ENCODE data around the gene POLR3A.

POLR3A gene

DNA sequence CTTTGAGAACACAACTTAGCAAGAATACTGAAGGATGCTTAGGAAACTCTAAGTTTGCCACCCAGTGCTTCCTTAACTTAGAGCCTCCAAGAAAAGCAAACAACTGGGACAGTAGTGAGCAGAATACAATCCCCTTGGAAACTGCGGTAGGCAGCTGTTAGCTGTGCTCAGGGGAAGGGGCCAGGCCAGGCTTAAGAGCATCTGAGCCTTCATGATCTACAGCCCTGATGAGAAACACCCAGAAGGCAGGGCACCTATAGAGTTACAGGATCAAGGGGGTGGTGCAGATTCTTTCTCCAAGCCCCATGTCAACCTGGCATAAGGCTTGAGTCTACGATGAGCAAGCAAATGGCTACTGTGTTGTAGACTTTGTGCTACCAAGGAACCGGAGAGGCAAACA is 51.4 kb downstream of the POLR3A start:
- no peak for DNase-seq (ENCODE audit: low spot score)

GRCh38 chr10:77977016-77977415 is 52.3 kb downstream of the POLR3A start:
- DNase-seq (ENCODE audit: low spot score), result no peak

DNA sequence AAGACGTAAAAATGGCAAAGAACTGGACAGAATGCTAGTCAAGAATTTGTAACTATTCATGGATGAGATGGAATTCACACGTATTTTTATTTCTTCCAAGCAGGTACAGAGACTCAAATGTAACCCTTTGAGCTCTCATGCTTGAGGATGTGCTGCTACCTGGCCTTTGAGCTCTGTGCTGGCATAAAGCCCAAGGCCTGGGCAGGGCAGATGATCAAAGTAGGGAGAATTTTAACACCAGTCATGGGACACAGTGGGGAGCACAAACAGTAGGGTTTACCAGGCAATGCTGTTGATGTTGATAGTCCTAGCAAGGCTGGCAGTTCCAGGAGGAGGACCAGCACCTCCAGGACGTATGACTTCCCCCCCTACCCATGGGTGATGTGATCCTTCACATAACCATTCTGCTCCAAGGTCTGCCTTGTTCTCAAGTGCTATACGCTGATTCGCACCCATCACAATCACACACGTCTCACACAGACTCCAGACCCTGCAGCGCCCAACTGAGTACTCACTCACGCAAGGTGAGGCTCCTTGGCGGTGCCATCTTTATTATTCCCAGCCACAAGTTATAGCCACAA is 54.1 kb downstream of the POLR3A start:
- no peak for DNase-seq (ENCODE audit: low spot score)

GRCh38 chr10:77974396-77975074 is 54.8 kb downstream of the POLR3A start:
- DNase-seq (ENCODE audit: low spot score), result peak; percentile 45

- DNase-seq (ENCODE audit: low spot score), result no peak
Observed at GRCh38 chr10:77973276-77973675, 56.0 kb downstream of the POLR3A start.

DNA sequence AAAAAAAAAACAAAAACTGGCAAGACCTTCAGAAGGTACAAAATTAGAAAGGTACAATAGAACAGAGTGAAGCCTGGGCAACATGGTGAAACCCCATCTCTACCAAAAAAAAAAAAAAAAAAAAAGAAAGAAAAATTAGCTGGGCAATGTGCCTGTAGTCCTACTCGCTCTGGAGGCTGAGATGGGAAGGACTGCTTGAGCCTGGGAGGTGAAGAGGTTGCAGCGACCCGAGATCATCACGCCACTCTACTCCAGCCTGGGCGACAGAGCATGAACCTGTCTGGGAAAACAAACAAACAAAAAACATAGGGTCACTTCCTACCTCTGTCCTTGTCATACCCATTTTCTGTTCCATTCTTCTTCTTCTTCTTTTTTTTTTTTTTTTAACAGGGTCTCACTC is 57.2 kb downstream of the POLR3A start:
- DNase-seq (ENCODE audit: low spot score), result no peak

- no peak for DNase-seq (ENCODE audit: low spot score)
Observed at GRCh38 chr10:77971804-77972144, 57.5 kb downstream of the POLR3A start.

DNA sequence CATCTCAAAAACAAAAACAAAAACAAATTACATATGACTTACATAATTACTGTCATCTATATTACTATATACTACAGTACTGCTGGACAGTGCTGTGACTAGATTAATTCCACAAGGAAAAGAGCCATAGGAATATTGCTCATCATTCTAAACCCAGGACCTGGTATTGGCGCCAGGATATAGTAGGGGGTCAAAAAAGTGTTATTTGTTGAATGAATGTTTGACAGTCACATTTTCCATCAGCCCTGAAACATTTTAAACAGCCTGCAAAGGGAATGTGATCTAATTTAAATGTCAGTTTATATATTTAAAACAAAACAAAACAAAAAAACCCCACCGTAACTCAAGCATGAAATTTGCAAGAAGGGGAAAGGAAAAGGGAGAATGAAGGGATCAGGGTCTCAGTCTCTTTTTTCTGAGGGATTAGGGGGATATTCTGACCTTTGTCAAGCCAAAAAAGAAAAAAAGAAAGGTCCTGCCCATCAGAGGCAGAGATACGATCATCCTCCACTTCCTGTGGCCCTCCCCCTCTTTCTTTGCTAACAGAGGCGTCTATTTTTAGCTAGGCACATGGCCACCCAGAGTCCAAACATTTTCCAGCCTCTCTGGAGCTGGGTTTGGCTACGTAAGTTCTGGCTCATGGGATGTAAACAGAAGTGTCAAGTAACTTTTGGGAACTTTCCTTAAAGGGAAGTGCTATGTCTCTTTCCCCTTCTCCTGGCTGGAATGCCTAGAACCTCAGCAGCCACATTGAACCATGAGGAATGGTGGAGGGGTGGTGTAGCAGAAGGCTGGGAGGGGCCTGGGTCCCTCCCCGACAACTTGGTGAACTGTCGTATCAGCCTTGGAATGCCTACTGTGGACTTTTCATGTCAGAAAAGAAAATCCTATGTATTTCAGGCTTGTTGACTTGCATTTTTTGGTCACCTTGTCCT is 58.2 kb downstream of the POLR3A start:
- DNase-seq (ENCODE audit: low spot score), result peak; percentile 87

DNA sequence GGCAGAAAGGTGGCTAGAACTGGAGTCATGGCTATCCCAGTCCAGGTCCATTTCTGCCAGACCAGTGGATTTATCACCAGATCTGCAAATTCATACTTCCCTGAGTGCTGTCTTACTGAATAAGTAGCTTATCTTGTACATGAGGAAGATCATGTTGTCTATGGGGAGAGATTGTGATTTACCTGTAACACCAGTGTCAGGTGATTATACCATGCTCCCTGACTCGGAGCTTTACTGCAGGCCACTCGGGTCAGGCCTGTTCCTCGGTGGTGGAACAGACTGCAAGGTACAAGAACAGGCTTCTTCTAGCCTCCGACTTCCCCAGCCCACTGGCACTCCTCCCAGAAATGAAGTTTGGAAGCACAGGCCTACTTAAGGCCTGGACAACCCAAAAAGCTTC is 60.2 kb downstream of the POLR3A start:
- DNase-seq (ENCODE audit: low spot score), result no peak

- DNase-seq (ENCODE audit: low spot score), result no peak
Observed at GRCh38 chr10:77967611-77968022, 61.7 kb downstream of the POLR3A start.

- peak; percentile 36 for DNase-seq (ENCODE audit: low spot score)
Observed at GRCh38 chr10:77965294-77965693, 64.0 kb downstream of the POLR3A start.

- DNase-seq (ENCODE audit: low spot score), result no peak
Observed at GRCh38 chr10:77964811-77965210, 64.5 kb downstream of the POLR3A start.

DNA sequence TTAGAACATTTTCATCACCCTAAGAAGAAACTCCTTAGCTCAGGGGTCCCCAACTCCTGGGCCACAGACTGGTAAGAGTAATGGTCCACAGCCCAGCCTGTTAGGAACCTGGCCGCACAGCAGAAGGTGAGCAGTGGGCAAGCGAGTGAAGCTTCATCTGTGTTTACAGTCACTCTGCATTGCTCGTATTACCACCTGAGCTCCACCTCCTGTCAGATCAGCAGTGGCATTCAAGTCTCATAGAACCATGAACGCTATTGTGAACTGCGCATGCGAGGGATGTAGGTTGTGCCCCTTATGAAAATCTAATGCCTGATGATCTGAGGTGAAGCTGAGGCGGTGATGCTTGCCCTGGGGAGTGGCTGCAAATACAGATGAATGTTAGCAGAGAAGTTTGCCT is 65.4 kb downstream of the POLR3A start:
- no peak for DNase-seq (ENCODE audit: low spot score)

GRCh38 chr10:77962350-77963146 is 66.8 kb downstream of the POLR3A start:
- DNase-seq (ENCODE audit: low spot score), result no peak

DNA sequence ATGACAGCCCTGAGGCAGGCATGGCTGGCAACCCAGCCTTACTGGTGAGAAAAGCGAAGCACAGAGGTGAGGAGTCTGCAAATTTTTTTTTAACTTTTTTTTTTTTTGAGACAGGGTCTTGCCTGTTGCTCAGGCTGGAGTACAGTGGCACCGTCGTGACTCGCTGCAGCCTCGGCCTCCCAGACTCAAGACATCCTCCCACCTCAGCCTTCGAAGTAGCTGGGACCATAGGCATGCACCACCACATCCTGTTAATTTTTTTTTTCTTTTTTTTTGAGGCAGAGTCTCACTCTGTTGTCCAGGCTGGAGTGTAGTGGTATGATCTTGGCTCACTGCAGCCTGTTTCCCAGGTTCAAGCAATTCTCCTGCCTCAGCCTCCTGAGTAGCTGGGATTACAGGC is 67.6 kb downstream of the POLR3A start:
- no peak for DNase-seq (ENCODE audit: low spot score)

DNA sequence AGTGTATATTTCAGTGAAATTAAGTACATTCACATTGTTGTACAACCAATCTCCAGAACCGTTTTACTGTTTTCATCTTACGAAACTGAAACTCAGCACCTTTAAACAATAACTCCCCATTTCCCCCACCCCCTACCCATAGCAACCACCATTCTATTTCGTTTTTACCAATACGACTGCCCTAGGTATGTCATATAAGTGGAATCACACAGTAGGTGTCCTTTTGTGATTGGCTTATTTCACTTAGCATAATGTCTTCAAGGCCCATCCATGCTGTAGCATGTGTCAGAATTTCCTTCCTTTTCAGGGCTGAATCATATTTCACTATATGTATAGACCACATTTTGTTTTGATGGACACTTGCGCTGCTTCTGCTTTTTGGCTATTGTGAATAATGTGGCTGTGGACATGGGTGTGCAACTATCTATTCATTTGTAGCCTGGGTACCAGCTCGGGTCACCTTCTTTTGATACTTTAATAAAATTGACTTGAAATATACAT is 68.4 kb downstream of the POLR3A start:
- no peak for DNase-seq (ENCODE audit: low spot score)

DNA sequence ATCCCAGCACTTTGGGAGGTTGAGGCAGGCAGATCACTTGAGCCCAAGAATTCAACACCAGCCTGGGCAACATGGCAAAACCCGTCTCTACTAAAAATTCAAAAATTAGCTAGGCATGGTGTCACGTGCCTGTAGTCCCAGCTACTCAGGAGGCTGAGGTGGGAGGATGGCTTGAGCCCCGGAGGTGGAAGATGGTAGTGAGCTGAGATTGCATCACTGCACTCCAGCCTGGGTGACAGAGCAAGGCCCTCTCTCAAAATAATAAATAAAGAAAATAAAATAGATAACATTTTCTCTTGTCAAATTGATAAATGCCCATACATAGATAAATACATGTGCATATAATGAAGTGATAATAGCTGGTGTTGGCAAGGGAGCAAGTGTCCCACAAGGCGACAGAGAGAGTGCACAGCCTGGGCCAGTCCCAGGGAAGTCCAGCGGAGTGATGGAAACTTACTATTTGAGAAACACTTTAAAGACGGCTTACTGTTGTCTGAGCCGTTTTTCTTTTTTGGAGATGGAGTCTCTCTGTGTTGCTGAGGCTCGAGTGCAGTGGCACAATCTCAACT is 69.3 kb downstream of the POLR3A start:
- no peak for DNase-seq (ENCODE audit: low spot score)

DNA sequence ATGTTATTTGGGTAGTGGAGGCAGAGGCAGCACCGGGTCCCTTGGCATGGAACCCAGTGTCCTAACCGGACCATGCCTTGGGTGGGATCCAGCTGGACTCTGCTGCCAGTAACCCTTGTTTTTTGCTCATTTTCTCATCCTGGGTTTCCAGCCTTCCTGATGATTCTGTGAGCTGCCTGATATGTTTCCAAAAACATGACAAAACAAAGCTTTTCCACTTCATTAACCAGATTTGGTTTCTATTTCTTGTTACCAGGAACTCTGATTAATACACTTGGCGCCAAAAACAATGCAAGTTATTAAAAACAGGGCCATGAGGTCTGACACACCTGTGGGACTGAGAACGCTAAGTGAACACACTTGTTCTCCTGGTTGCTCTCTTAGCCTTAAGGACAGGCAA is 69.9 kb downstream of the POLR3A start:
- no peak for DNase-seq (ENCODE audit: low spot score)

- no peak for DNase-seq (ENCODE audit: low spot score)
Observed at GRCh38 chr10:77955136-77955535, 74.2 kb downstream of the POLR3A start.

DNA sequence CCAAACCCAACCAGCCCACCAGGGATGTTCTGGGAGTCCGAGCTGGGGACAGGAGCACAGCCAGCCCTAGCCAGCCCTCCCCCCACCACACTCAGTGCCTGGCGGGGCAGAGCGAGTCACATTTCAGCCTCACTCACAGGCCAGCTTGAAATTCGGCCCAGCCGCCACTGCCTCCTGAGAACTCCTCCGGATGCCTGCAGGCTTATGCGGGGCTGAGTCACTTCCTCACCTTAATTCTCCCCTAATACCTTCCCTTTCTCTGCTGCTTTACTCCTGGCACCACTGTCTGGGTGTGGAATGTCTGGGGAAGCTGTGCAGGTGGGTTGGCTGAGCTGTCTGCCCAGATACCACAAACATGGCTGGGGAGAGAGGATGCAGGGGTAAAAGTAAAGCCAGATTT is 80.1 kb downstream of the POLR3A start:
- peak; percentile 60 for DNase-seq (ENCODE audit: low spot score)

DNA sequence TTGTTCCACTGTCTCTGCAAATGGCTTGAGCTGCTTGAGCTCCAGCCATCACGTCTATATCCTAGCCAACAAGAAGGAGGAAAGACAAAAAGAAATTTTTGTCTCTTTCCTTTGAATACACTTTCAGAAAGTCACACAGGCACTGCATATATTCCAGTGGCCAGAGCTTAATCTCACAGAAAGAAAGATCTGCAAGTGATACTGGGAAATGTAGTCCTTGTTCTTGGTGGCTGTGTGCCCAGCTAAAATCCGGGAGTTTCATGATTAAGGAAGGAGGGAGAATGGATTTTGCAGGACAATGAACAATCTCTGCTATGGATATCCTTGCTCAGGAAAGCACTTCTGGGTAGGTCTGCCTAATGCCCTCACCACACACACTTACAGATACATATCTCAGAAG is 83.2 kb downstream of the POLR3A start:
- no peak for DNase-seq (ENCODE audit: low spot score)

DNA sequence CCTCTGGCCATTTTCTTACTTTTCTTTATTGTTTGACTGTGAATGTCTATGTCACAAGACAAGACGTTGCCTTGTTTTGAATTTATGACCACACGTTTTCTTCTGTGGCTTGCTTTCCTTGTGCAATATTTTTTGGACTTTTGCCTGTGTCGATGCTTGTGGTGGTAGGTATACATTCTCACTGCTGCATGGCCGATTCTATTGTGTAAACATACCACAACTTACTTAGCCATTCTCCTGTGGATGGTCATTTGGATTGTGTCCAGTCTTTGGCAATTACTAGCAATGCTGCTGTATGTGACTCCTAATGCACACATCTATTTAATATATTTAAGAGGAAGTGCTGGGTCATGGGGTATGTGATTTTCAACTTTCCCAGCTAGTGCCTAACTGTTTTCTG is 84.8 kb downstream of the POLR3A start:
- no peak for DNase-seq (ENCODE audit: low spot score)
